ENCODE data around the gene ACOT7. TPM values are rescaled to one million over a fixed set of nuclear protein-coding genes. Genes with fewer than 3 reads are reported as not detected.

The ACOT7 gene
- total RNA-seq, 1 experiment from 2014 or later = 70.2 TPM

DNA sequence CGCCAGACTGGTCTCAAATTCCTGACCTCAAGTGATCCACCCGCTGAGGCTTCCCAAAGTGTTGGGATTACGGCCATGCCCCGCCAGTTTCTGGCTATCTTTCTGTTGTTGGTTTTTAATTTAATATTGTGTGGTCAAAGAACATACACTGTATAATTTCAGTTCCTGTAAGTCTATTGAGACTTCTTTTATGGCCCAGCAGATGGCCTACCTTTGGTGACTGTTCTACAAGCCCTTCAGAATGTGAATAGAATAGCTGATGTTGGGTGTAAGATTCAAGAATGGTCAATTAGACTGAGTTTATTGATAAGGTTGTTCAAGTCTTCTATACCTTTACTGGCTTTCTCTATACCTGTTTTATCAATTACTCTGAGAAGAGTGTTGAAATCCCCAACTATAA, 15.5 kb upstream of the ACOT7 start:
- Histone ChIP-seq H3F3A (ENCODE audit: insufficient read depth, low read depth) (peaks cover 10% of the 10 kb centered on the region), H4K20me1 (ENCODE audit: insufficient read depth) (no peaks in the 10 kb centered on the region), H2AFZ (no peak overlapping the region), H3K27me3 (ENCODE audit: insufficient read depth, low read depth) (no peaks in the 10 kb centered on the region), H3K4me3 (no peak overlapping the region), H3K4me2 (no peak overlapping the region), H3K9me3 (ENCODE audit: insufficient read depth, low read depth) (no peaks in the 10 kb centered on the region), H3K4me1 (replicated peaks; ENCODE audit: insufficient read depth) (peaks cover 16% of the 10 kb centered on the region), H3K9me2 (ENCODE audit: insufficient read depth) (no peaks in the 10 kb centered on the region), H3K36me3 (ENCODE audit: low read depth) (no peaks in the 10 kb centered on the region), H3K27ac (no peak overlapping the region), H3K79me2 (ENCODE audit: low read depth) (no peaks in the 10 kb centered on the region)
- no TSS peak for BruUV-seq (replicated peaks)
- ChIA-PET POLR2A (ENCODE audit: unreplicated experiment) (no interaction called here), CTCF (interaction anchor here (0.9 kb wide), 1 partner anchor 30 kb away, joined by 8 read pairs; no protein-coding TSS in a partner anchor)
- no peak for TF ChIP-seq EZH2 (IDR thresholded peaks at IDR 0.05; ENCODE audit: low read depth)
- TF ChIP-seq, protein P1, sequence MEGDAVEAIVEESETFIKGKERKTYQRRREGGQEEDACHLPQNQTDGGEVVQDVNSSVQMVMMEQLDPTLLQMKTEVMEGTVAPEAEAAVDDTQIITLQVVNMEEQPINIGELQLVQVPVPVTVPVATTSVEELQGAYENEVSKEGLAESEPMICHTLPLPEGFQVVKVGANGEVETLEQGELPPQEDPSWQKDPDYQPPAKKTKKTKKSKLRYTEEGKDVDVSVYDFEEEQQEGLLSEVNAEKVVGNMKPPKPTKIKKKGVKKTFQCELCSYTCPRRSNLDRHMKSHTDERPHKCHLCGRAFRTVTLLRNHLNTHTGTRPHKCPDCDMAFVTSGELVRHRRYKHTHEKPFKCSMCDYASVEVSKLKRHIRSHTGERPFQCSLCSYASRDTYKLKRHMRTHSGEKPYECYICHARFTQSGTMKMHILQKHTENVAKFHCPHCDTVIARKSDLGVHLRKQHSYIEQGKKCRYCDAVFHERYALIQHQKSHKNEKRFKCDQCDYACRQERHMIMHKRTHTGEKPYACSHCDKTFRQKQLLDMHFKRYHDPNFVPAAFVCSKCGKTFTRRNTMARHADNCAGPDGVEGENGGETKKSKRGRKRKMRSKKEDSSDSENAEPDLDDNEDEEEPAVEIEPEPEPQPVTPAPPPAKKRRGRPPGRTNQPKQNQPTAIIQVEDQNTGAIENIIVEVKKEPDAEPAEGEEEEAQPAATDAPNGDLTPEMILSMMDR (conservative IDR thresholded peaks at IDR 0.05) = no peak
- intact Hi-C loops (cut with micrococcal nuclease; ENCODE audit: unreplicated experiment) = loop anchor here (10.0 kb wide), 1 partner anchor 354 kb away; no protein-coding TSS in a partner anchor
- DNase-seq = no peak

DNA sequence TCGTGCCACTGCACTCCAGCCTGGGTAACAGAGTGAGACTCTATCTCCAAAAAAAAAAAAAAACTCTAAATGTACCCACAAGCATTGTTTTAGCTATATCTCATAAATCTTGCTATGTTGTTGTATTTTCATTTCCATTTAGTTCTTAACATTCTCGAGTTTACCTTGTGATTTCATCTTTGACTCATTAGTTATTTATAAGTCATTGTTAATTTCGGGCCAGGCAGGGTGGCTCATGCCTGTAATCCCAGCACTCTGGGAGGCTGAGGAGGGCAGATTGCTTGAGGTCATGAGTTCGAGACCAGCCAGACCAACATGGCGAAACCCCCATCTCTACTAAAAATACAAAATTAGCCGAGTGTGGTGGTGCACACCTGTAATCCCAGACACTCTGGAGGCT, 14.5 kb upstream of the ACOT7 start:
- Histone ChIP-seq H2AFZ (no peak overlapping the region), H3K79me2 (ENCODE audit: low read depth) (no peaks in the 10 kb centered on the region), H3K27me3 (ENCODE audit: insufficient read depth, low read depth) (no peaks in the 10 kb centered on the region), H3K9me2 (ENCODE audit: insufficient read depth) (no peaks in the 10 kb centered on the region), H3K36me3 (ENCODE audit: low read depth) (no peaks in the 10 kb centered on the region), H3K4me1 (replicated peaks; ENCODE audit: insufficient read depth) (peaks cover 6% of the 10 kb centered on the region), H4K20me1 (ENCODE audit: insufficient read depth) (no peaks in the 10 kb centered on the region), H3K4me2 (no peak overlapping the region), H3K27ac (no peak overlapping the region), H3F3A (ENCODE audit: insufficient read depth, low read depth) (peaks cover under 1% of the 10 kb centered on the region; the same call in 1 of the 2 replicates), H3K4me3 (no peak overlapping the region), H3K9me3 (ENCODE audit: insufficient read depth, low read depth) (no peaks in the 10 kb centered on the region)
- intact Hi-C loops (cut with micrococcal nuclease; ENCODE audit: unreplicated experiment) = loop anchor here (10.0 kb wide), 1 partner anchor 353 kb away; no protein-coding TSS in a partner anchor
- no peak for DNase-seq
- BruUV-seq (replicated peaks) = no TSS peak
- ChIA-PET POLR2A (ENCODE audit: unreplicated experiment) (no interaction called here), CTCF (interaction anchor here (0.7 kb wide), 1 partner anchor 46 kb away, joined by 10 read pairs; no protein-coding TSS in a partner anchor)
- no peak for TF ChIP-seq EZH2 (IDR thresholded peaks at IDR 0.05; ENCODE audit: low read depth)
- TF ChIP-seq, protein P1 (conservative IDR thresholded peaks at IDR 0.05) = no peak

DNA sequence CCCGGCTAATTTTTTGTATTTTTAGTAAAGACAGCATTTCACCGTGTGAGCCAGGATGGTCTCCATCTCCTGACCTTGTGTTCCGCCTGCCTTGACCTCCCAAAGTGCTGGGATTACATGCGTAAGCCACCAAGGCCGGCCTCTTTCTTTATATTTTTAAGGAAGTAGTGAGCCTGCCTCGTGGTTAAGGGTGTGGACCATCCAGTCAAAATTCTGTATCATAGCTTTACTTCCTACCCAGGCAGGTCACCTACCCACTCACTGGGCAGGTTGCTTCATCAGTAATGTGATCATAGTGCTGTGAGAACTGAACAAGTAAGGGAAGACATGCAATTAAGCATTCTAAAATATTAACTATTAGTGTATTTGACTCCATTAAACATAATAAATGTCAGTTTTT, 8.1 kb upstream of the ACOT7 start:
- H3K79me2 ChIP-seq (ENCODE audit: low read depth) = no peaks in the 10 kb centered on the region
- H3K4me2 ChIP-seq = no peak overlapping the region
- peaks cover 8% of the 10 kb centered on the region; the same call in 1 of the 2 replicates for H3K4me1 ChIP-seq (replicated peaks; ENCODE audit: insufficient read depth)
- no peaks in the 10 kb centered on the region for H3K9me2 ChIP-seq (ENCODE audit: insufficient read depth)
- H3K9me3 ChIP-seq (ENCODE audit: insufficient read depth, low read depth) = no peaks in the 10 kb centered on the region
- no peaks in the 10 kb centered on the region; the same call in 1 of the 2 replicates for H3F3A ChIP-seq (ENCODE audit: insufficient read depth, low read depth)
- BruUV-seq (replicated peaks) = no TSS peak
- intact Hi-C loops (cut with micrococcal nuclease; ENCODE audit: unreplicated experiment) = loop anchor here (5.0 to 10.0 kb wide), 2 partner anchors 139 to 347 kb away; partner anchors contain the start of gene GPR153
- CTCF ChIA-PET = interaction anchor here (0.9 to 3.0 kb wide), 2 partner anchors 39 to 155 kb away, joined by 6 to 8 read pairs; no protein-coding TSS in a partner anchor
- no peak overlapping the region for H3K4me3 ChIP-seq
- POLR2A ChIA-PET (ENCODE audit: unreplicated experiment) = no interaction called here
- TF ChIP-seq EZH2 (IDR thresholded peaks at IDR 0.05; ENCODE audit: low read depth) = no peak
- TF ChIP-seq, protein P1 (conservative IDR thresholded peaks at IDR 0.05) = no peak
- no peaks in the 10 kb centered on the region for H4K20me1 ChIP-seq (ENCODE audit: insufficient read depth)
- DNase-seq = peak in 1 of 2 experiments; percentile 65
- H2AFZ ChIP-seq = no peak overlapping the region
- no peaks in the 10 kb centered on the region for H3K36me3 ChIP-seq (ENCODE audit: low read depth)
- no peak overlapping the region for H3K27ac ChIP-seq
- H3K27me3 ChIP-seq (ENCODE audit: insufficient read depth, low read depth) = no peaks in the 10 kb centered on the region
